ENCODE measurements around the gene VEGFB.

VEGFB gene

DNA sequence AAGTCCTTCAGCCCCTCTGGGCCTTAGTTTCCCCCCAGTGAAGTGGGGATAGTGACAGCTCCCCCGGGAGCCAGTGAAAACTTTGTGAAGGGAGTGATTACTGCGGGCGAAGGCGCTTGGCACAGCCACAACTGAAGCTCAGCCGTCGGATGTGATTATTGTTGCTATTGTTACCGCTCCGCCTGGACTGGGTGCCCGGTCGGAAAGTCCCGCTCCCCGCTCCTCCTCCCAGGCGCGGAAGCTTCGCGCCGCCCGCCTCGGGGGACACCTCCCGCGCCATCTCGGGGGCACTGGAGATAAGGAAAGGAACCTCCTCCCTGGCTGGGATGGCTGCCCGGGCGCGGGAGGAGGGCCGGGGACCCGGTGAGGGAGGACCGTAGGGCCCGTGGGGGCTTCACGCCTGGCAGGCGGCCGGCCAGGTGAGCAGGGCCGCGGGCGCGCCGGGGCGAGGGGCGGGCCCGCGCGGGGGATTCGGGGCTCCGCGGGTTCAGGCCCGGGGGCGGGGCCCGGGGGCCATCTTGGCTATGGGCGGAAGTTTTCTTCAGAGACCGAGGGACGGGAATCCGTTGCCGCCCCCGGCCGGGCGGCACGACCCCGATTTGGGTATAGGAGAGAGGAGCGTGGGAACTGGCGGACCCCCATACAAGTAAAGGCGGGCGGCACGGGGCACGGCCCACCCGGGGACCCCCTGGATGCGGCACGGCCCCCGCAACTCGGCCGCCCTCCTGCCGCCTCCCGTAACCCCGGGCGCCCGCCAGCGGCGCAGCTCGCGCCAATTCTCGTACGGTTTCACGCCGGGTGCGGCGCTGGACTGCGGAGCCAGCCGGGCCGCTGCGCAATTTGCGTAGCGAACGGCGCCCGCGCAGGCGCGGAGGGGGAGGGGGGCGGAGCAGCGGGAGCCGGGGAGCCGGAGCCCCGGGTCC is 50.8 kb downstream of the VEGFB start, which contains the start of gene GPR137:
Gene GPR137 (plus strand): TSS at position 887 of the 923 bp plus-strand sequence. CDS start 677 bp downstream, outside the sequence.
- FAIRE-seq: no peak

DNA sequence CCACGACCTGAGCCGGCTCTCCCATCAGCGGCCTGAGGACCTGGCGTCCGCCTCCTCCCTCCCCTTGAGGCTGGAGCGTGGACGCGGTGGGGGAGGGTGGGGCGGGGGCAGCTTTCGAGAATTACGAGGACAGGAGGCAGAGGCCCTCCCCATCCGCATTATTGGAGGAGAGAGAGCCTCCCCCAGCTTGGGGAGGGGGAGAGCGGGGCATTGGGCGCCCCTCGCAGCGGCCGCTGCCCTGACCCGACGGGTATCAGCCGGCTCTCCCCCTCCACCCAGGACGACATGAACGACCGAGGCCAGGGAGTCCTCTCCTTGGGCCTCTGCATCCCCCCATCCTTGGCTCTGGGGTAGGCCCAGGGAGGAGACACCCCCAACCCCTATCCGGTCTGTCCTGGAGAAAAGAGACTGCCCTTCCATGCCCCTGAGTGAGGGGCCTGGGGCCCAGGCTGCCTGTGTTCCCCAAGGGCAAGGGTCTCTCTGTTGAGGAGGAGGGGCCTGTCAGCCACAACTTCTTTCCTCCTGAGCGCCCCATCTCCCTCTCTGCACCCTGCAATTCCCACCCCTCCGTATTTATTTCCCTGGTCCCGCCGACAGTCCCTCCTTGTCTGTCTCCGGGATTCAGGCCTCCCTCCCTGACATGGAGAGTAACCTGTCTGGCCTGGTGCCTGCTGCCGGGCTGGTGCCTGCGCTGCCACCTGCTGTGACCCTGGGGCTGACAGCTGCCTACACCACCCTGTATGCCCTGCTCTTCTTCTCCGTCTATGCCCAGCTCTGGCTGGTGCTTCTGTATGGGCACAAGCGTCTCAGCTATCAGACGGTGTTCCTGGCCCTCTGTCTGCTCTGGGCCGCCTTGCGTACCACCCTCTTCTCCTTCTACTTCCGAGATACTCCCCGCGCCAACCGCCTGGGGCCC is 51.8 kb downstream of the VEGFB start:
- no peak for FAIRE-seq

DNA sequence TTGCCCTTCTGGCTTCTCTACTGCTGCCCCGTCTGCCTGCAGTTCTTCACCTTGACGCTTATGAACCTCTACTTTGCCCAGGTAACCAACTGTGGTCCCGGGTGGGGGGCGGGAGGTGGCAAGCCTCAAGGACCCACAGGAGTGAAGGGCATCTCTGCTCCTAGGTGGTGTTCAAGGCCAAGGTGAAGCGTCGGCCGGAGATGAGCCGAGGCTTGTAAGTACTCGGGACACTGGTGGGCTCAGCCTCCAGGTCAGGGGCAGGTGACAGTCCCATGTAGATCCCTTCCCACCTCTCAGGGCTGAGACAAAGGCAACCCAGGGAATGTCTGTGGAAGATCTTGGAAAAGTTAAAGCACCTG is 52.4 kb downstream of the VEGFB start:
- FAIRE-seq: no peak

DNA sequence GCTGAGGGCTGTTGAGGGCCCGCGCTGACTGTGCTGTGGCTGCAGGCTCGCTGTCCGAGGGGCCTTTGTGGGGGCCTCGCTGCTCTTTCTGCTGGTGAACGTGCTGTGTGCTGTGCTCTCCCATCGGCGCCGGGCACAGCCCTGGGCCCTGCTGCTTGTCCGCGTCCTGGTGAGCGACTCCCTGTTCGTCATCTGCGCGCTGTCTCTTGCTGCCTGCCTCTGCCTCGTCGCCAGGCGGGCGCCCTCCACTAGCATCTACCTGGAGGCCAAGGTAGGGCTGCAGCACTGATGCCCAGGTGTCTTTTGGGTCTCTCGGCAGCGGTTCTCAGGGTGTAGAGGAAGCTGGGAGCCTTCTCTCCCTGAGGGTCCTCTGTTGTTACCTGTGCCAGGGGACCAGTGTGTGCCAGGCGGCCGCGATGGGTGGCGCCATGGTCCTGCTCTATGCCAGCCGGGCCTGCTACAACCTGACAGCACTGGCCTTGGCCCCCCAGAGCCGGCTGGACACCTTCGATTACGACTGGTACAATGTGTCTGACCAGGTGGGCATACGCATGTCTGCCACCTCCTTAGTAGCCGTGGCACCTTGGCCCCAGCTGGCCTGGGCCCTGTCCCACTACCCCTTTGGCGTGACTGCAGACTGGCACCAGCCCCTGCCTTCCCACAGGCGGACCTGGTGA is 53.4 kb downstream of the VEGFB start:
- no peak for FAIRE-seq

DNA sequence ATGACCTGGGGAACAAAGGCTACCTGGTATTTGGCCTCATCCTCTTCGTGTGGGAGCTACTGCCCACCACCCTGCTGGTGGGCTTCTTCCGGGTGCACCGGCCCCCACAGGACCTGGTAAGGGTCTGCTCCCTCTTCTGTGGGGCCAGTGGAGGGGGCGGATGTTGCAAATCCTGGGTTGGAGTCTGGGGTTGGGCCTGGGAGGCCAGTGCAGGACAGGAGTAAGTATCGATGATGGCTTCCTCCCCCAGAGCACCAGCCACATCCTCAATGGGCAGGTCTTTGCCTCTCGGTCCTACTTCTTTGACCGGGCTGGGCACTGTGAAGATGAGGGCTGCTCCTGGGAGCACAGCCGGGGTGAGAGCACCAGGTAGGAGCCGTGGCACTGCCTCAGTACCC is 54.0 kb downstream of the VEGFB start:
- no peak for FAIRE-seq

Data from endometrium (tissue), 2 donors.